Parathyroid adenoma (tissue), 2 donors: ENCODE measurements around the gene CHRD.
A peak's percentile ranks its signal among the peaks of the same experiment; 100 is the strongest.

ENCODE experiments used
- H2AFZ ChIP-seq: fragments of 300-600 bp; sonication (generic); one replicate; pipeline ENCODE4 v1.7.0; 2017; ENCODE audit warnings: antibody characterized with exemption, mild to moderate bottlenecking
- H3K27ac ChIP-seq: fragments of 300-600 bp; sonication (generic); one replicate; pipeline ENCODE4 v1.7.0; 2017
- H3K27me3 ChIP-seq: fragments of 300-600 bp; sonication (generic); one replicate; pipeline ENCODE4 v1.7.0; 2017; ENCODE audit warnings: low read length; ENCODE audit not compliant: control insufficient read depth, insufficient read depth
- H3K36me3 ChIP-seq: fragments of 300-600 bp; sonication (generic); one replicate; pipeline ENCODE4 v1.7.0; 2017; ENCODE audit warnings: low read length; ENCODE audit not compliant: control insufficient read depth, insufficient read depth
- H3K4me1 ChIP-seq: fragments of 300-600 bp; sonication (generic); one replicate; pipeline ENCODE4 v1.7.0; 2017; ENCODE audit warnings: control low read depth
- H3K4me2 ChIP-seq: fragments of 300-600 bp; sonication (generic); one replicate; pipeline ENCODE4 v1.7.0; 2017; ENCODE audit warnings: low read length
- H3K4me3 ChIP-seq: fragments of 300-600 bp; sonication (generic); one replicate; pipeline ENCODE4 v1.7.0; 2017; ENCODE audit warnings: low read depth, low read length
- H3K79me2 ChIP-seq: fragments of 300-600 bp; sonication (generic); one replicate; pipeline ENCODE4 v1.7.0; 2017; ENCODE audit warnings: control low read depth
- H3K9ac ChIP-seq: fragments of 300-600 bp; sonication (generic); one replicate; pipeline ENCODE4 v1.7.0; 2017; ENCODE audit warnings: mild to moderate bottlenecking
- H3K9me3 ChIP-seq: fragments of 300-600 bp; sonication (generic); one replicate; pipeline ENCODE4 v1.7.0; 2017; ENCODE audit warnings: low read length; ENCODE audit not compliant: control insufficient read depth
- TF ChIP-seq, protein P1 (sequence below): fragments of 300-600 bp; sonication (generic); IDR thresholded peaks from one replicate; pipeline ENCODE4 v1.7.0; 2017; ENCODE audit warnings: antibody characterized with exemption, mild to moderate bottlenecking
- donor health status: primary hyperparathyroidism.

Gene CHRD

DNA sequence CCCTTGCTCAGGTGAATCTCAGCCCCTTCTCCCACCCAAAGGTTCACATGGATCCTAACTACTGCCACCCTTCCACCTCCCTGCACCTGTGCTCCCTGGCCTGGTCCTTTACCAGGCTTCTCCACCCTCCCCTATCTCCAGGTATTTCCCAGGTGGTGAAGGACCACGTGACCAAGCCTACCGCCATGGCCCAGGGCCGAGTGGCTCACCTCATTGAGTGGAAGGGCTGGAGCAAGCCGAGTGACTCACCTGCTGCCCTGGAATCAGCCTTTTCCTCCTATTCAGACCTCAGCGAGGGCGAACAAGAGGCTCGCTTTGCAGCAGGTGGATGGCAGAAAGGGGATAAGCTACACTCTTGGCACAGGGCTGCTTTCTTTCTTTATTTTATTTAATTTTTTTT is 37.9 kb upstream of the CHRD start:
- Histone ChIP-seq H3K79me2 (peaks cover 33% of the 10 kb centered on the region), H3K36me3 (no peaks in the 10 kb centered on the region)

DNA sequence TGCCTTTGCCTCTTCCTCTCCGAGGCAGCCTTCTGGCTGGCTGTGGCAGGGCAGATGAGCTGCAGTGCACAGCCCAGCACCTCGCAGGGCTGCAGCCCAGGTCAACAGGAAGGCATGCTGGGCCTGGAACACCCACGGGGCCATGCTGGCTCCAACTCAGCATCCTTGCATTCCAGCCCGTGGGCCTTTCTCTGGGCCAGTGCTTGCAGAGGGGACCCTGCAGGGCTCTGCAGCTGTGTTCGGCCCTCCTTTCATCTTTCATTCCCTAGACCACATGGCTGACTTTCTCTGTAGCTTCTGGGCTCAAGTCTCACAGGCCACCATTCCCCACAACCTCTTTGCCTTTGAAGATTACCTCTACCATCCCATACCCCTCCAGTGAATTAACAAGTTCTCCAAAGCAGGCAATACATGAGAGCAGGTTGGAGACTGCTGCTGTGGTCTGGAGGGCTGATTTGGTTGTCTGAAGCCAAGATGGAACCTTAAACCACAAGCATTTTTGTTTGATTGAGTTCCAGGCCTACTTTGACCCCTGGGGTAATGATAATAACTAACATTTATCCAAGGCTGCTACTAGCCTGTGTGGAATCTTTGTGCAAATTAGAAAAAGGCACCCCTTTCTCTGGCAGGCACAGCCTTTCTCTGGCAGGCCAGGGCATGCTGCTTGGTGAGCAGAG is 36.5 kb upstream of the CHRD start:
- Histone ChIP-seq H3K4me2 (no peak overlapping the region), H3K27me3 (no peaks in the 10 kb centered on the region), H3K36me3 (no peaks in the 10 kb centered on the region), H3K4me3 (no peak overlapping the region), H3K79me2 (peaks cover 33% of the 10 kb centered on the region), H3K9ac (no peak overlapping the region), H2AFZ (no peak overlapping the region), H3K27ac (no peak overlapping the region), H3K4me1 (peaks cover 26% of the 10 kb centered on the region), H3K9me3 (no peaks in the 10 kb centered on the region)
- TF ChIP-seq, protein P1, sequence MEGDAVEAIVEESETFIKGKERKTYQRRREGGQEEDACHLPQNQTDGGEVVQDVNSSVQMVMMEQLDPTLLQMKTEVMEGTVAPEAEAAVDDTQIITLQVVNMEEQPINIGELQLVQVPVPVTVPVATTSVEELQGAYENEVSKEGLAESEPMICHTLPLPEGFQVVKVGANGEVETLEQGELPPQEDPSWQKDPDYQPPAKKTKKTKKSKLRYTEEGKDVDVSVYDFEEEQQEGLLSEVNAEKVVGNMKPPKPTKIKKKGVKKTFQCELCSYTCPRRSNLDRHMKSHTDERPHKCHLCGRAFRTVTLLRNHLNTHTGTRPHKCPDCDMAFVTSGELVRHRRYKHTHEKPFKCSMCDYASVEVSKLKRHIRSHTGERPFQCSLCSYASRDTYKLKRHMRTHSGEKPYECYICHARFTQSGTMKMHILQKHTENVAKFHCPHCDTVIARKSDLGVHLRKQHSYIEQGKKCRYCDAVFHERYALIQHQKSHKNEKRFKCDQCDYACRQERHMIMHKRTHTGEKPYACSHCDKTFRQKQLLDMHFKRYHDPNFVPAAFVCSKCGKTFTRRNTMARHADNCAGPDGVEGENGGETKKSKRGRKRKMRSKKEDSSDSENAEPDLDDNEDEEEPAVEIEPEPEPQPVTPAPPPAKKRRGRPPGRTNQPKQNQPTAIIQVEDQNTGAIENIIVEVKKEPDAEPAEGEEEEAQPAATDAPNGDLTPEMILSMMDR, result no peak

More for the DNA sequence above, 37.9 kb upstream of the CHRD start:
- Histone ChIP-seq H3K9me3 (no peaks in the 10 kb centered on the region), H3K4me3 (no peak overlapping the region), H3K27me3 (no peaks in the 10 kb centered on the region), H3K9ac (no peak overlapping the region), H3K27ac (no peak overlapping the region), H3K4me1 (peaks cover 30% of the 10 kb centered on the region), H2AFZ (no peak overlapping the region), H3K4me2 (no peak overlapping the region)
- TF ChIP-seq, protein P1, result no peak

DNA sequence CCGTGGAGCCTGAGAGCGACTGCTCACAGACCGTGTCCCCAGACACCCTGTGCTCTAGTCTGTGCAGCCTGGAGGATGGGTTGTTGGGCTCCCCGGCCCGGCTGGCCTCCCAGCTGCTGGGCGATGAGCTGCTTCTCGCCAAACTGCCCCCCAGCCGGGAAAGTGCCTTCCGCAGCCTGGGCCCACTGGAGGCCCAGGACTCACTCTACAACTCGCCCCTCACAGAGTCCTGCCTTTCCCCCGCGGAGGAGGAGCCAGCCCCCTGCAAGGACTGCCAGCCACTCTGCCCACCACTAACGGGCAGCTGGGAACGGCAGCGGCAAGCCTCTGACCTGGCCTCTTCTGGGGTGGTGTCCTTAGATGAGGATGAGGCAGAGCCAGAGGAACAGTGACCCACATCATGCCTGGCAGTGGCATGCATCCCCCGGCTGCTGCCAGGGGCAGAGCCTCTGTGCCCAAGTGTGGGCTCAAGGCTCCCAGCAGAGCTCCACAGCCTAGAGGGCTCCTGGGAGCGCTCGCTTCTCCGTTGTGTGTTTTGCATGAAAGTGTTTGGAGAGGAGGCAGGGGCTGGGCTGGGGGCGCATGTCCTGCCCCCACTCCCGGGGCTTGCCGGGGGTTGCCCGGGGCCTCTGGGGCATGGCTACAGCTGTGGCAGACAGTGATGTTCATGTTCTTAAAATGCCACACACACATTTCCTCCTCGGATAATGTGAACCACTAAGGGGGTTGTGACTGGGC is 35.1 kb upstream of the CHRD start:
- no peaks in the 10 kb centered on the region for H3K9me3 ChIP-seq
- peaks cover 14% of the 10 kb centered on the region for H3K4me1 ChIP-seq
- H3K4me3 ChIP-seq, result no peak overlapping the region
- no peak overlapping the region for H3K27ac ChIP-seq
- H2AFZ ChIP-seq, result no peak overlapping the region
- no peak overlapping the region for H3K4me2 ChIP-seq
- no peaks in the 10 kb centered on the region for H3K27me3 ChIP-seq
- H3K9ac ChIP-seq, result no peak overlapping the region
- H3K79me2 ChIP-seq, result peaks cover 33% of the 10 kb centered on the region
- no peaks in the 10 kb centered on the region for H3K36me3 ChIP-seq
- TF ChIP-seq, protein P1, result no peak

DNA sequence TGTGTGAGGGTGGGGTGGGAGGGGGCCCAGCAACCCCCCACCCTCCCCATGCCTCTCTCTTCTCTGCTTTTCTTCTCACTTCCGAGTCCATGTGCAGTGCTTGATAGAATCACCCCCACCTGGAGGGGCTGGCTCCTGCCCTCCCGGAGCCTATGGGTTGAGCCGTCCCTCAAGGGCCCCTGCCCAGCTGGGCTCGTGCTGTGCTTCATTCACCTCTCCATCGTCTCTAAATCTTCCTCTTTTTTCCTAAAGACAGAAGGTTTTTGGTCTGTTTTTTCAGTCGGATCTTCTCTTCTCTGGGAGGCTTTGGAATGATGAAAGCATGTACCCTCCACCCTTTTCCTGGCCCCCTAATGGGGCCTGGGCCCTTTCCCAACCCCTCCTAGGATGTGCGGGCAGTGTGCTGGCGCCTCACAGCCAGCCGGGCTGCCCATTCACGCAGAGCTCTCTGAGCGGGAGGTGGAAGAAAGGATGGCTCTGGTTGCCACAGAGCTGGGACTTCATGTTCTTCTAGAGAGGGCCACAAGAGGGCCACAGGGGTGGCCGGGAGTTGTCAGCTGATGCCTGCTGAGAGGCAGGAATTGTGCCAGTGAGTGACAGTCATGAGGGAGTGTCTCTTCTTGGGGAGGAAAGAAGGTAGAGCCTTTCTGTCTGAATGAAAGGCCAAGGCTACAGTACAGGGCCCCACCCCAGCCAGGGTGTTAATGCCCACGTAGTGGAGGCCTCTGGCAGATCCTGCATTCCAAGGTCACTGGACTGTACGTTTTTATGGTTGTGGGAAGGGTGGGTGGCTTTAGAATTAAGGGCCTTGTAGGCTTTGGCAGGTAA is 34.3 kb upstream of the CHRD start:
- H3K79me2 ChIP-seq, result peaks cover 27% of the 10 kb centered on the region
- H2AFZ ChIP-seq, result no peak overlapping the region
- TF ChIP-seq, protein P1, result peak; percentile 76
- no peak overlapping the region for H3K9ac ChIP-seq
- H3K27me3 ChIP-seq, result no peaks in the 10 kb centered on the region
- no peaks in the 10 kb centered on the region for H3K36me3 ChIP-seq
- no peak overlapping the region for H3K4me2 ChIP-seq
- H3K9me3 ChIP-seq, result no peaks in the 10 kb centered on the region
- H3K27ac ChIP-seq, result no peak overlapping the region
- no peak overlapping the region for H3K4me3 ChIP-seq
- H3K4me1 ChIP-seq, result peaks cover 14% of the 10 kb centered on the region
